GM21360 (cell line): ENCODE data around the gene RFX5.
"Not testable (repeated sequence)": the region's sequence is repeated elsewhere in the genome, so short reads cannot be mapped to it uniquely, and the experiment has no call there.

Experiments
- ATAC-seq: cut with Tn5 transposase; IDR thresholded peaks from one replicate; pipeline ENCODE4 v1.9.1; 2021; ENCODE audit warnings: mild to moderate bottlenecking, moderate library complexity; ENCODE audit not compliant: unreplicated experiment

RFX5 gene

GRCh38 chr1:151362308-151363155 lies 15.5 kb upstream of the RFX5 start:
- ATAC-seq = no peak

GRCh38 chr1:151361883-151362282 lies 14.8 kb upstream of the RFX5 start:
- no peak for ATAC-seq

GRCh38 chr1:151356696-151357095 lies 9.6 kb upstream of the RFX5 start:
- no peak for ATAC-seq

- ATAC-seq = no peak
These were observed 5.1 kb upstream of the RFX5 start for GRCh38 chr1:151352021-151352718.

GRCh38 chr1:151350323-151350722 lies 3.3 kb upstream of the RFX5 start:
- not testable (repeated sequence) for ATAC-seq

- ATAC-seq = peak; percentile 12
These were observed 633 bp upstream of the RFX5 start for GRCh38 chr1:151347523-151348246.

GRCh38 chr1:151346082-151346768 lies 827 bp downstream of the RFX5 start:
- no peak for ATAC-seq

- ATAC-seq = no peak
These were observed 2.8 kb downstream of the RFX5 start for GRCh38 chr1:151344291-151344690.

- no peak for ATAC-seq
These were observed 3.5 kb downstream of the RFX5 start for GRCh38 chr1:151343587-151343986.

- ATAC-seq = no peak
These were observed 4.5 kb downstream of the RFX5 start for GRCh38 chr1:151342569-151342968.

- no peak for ATAC-seq
These were observed 5.0 kb downstream of the RFX5 start for GRCh38 chr1:151342021-151342420.

GRCh38 chr1:151340870-151341754 lies 5.9 kb downstream of the RFX5 start:
- no peak for ATAC-seq

- no peak for ATAC-seq
These were observed 10.5 kb downstream of the RFX5 start for GRCh38 chr1:151336556-151336955.

GRCh38 chr1:151334822-151335221 lies 12.2 kb downstream of the RFX5 start:
- ATAC-seq = no peak

- ATAC-seq = no peak
These were observed 19.0 kb downstream of the RFX5 start for GRCh38 chr1:151327903-151328674.

GRCh38 chr1:151327223-151327902 lies 19.7 kb downstream of the RFX5 start, which contains the start of gene PI4KB:
PI4KB (minus strand) TSS chr1:151327416; CDS start chr1:151316481, 10,935 bp downstream.
- ATAC-seq = peak; percentile 80

GRCh38 chr1:151326619-151327222 lies 20.3 kb downstream of the RFX5 start:
- no peak for ATAC-seq
